ENCODE results near the gene GALNT17. TPM values are rescaled to one million over a fixed set of nuclear protein-coding genes. Genes with fewer than 3 reads are reported as not detected.

Gene GALNT17
- total and polyA plus RNA-seq, 2 experiments from 2014 or later: 11.1 to 65.6 TPM

- Histone ChIP-seq H3K9me2 (ENCODE audit: insufficient read depth) (peaks cover 16% of the 10 kb centered on the region; the same call in 1 of the 2 replicates), H3F3A (replicated peaks; ENCODE audit: low read depth) (peaks cover 15% of the 10 kb centered on the region), H3K36me3 (ENCODE audit: insufficient read depth) (0 out of 2 replicates have a peak, but pooled peaks cover 5% of the 10 kb centered on the region), H3K27me3 (ENCODE audit: insufficient read depth) (no peaks in the 10 kb centered on the region), H3K79me2 (replicated peaks; ENCODE audit: insufficient read depth) (peaks cover 89% of the 10 kb centered on the region), H3K4me2 (no peak overlapping the region), H3K4me1 (ENCODE audit: insufficient read depth) (peaks cover 31% of the 10 kb centered on the region), H4K20me1 (replicated peaks; ENCODE audit: insufficient read depth) (no peaks in the 10 kb centered on the region), H3K4me3 (no peak overlapping the region), H3K27ac (ENCODE audit: low read depth) (no peak overlapping the region), H2AFZ (no peak overlapping the region)
- TF ChIP-seq CTCF (conservative IDR thresholded peaks at IDR 0.05; ENCODE audit: low read depth in 2 of 2) (no peak), POLR2AphosphoS5 (IDR thresholded peaks at IDR 0.05; ENCODE audit: low read depth) (no peak), ZNF462 (CRISPR knock-in tag; IDR thresholded peaks at IDR 0.05) (no peak), NANOG (IDR thresholded peaks at IDR 0.05; ENCODE audit: borderline replicate concordance) (no peak), EZH2phosphoT487 (IDR thresholded peaks at IDR 0.05; ENCODE audit: unreplicated experiment) (no peak), JUNB (IDR thresholded peaks at IDR 0.05; ENCODE audit: unreplicated experiment) (no peak), REST (IDR thresholded peaks at IDR 0.05; ENCODE audit: unreplicated experiment) (no peak), EZH2 (IDR thresholded peaks at IDR 0.05; ENCODE audit: low read depth, unreplicated experiment) (no peak), STAT1 (IDR thresholded peaks at IDR 0.05; ENCODE audit: unreplicated experiment) (no peak)
- no peak overlapping the region for H3K4me3 Mint-ChIP-seq
- ATAC-seq (no peak), DNase-seq (ENCODE audit: low spot score) (no peak)
- peaks cover 41% of the 10 kb centered on the region for H3K4me1 Mint-ChIP-seq
- peaks cover 54% of the 10 kb centered on the region for H3K36me3 Mint-ChIP-seq (ENCODE audit: low read depth)
- peaks cover 8% of the 10 kb centered on the region for H3K27me3 Mint-ChIP-seq (ENCODE audit: insufficient read depth, low read depth, poor library complexity)
- no peak overlapping the region for H3K27ac Mint-ChIP-seq
- H3K9me3 Mint-ChIP-seq: peaks cover 43% of the 10 kb centered on the region
These were observed 119.8 kb downstream of the GALNT17 start for GRCh38 chr7:71251706-71252105.

Data from GM23338 (cell line).